GM19468 (cell line): ENCODE data around the gene FAM120A.
"Not testable (repeated sequence)": the region's sequence is repeated elsewhere in the genome, so short reads cannot be mapped to it uniquely, and the experiment has no call there.

Source experiments
- ATAC-seq: cut with Tn5 transposase; IDR thresholded peaks from one replicate; pipeline ENCODE4 v1.9.1; 2021; ENCODE audit warnings: mild to moderate bottlenecking, moderate library complexity, moderate number of reproducible peaks; ENCODE audit not compliant: unreplicated experiment; ENCODE audit errors: extremely low read depth

FAM120A gene

DNA sequence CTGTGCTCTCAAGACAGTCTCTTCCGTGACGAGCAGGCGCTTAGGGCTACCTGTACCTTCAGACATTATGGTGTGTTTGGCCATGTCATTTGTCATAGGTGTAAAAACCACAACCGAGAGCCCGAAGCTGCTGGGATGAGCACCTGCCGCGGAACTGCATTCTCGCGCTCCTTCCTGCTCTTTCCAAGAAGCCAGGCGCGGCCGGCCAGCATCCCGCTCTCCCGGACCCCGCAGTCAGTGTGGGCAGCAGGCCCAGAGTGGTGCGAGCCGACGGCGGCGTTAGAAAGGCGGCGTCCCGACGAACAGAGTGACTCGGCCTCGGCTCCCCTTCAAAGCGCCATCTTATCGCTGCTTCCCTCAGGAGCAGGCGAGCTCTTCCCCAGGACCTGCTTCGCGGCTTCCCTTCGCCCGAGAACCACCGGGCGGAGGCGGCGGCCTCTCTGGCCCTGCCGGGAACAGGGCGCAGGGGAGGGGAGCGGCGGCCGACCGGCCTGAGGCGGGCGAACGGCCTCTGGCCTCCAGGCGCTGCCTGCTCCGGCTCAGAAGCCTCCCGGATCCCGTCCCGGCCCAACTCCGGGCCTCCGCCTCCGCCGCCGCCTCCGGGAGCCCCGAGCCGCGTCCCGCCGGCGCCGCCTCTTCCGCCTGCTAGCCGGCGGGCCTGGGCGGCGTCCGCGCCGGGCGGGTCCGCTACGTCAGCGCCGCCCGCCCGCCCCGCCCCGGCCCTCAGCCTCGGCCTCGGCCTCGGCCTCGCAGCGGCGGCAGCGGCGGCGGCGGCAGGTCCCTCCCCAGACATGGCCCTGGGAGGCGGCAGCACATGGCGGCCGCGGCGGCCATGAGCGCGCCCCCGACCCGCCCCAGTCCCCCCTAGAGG is at the start of gene FAM120A:
Gene FAM120A, plus strand, starts transcription at position 741 of the 871 bp plus-strand sequence. CDS start 231 bp downstream, outside the sequence.
- peak; percentile 41 for ATAC-seq

GRCh38 chr9:93406371-93406770 is 45.1 kb upstream of the FAM120A start:
- no peak for ATAC-seq

DNA sequence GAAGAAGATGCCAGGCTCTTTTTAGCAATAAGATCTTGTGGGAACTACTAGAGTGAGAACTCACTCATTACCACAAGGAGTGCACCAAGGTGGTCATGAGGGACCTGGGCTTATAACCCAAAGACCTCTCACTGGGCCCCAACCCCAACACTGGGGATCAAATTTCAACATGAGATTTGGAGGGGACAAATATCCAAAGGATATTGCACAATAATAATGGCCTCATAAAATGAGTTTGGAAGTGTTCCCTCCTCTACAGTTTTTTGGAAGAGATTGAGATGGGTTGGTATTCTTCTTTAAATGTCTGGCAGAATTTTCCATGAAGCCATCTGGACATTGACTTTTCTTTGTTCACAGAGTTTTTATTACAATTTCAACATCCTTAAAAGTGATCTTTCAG is 38.0 kb upstream of the FAM120A start:
- ATAC-seq = no peak

GRCh38 chr9:93415176-93415690 is 36.3 kb upstream of the FAM120A start:
- ATAC-seq = no peak

DNA sequence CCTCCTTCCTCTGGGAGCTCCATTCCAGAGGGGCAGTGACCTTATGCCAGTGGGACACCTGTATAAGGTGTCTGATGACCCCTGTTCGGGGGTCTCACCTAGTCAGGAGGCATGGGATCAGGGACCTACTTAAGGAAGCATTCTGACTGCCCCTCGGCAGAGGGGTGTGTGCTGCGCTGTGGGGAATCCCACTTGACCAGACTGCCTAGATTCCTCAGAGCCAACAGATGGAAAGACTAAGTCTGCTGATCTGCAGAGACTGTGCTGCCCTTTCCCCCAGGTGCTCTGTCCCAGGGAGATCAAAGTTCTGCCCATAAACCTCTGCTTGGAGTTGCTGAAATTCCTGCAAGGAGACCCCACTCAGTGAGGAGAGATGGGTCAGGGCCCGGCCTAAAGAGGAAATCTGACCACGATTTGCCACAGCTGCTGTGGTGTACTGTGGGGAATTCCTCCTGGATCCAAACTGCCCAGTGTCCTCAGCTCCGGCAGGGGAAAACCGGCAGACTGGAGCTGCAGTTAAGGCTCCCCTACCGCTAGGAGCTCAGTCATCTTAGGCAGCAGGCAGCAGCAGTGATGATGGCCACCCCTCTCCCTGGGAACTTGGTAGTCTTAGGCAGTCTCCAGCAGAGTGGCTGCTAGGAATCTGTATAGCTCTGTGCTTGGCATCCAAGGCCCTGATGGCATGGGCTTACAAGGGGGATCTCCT is 34.8 kb upstream of the FAM120A start:
- ATAC-seq = no peak

GRCh38 chr9:93417538-93417937 is 33.9 kb upstream of the FAM120A start:
- ATAC-seq = no peak

DNA sequence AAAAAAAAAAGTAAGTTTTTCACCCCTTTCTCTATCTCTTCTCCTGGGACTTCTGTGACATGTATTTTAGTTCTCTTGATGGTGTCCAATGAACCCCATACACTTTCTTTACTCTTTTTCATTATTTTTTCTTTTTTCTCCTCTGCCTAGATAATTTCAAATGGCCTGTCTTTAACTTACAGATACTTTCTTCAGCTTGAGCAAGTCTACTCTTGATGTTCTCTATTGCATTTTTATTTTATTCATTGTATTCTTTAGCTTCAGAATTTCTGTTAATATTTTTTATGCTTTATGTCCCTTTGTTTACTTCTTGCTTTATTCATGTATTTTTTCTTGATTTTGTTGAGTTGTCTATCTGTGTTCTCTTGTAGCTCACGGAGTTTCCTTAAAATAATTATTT is 32.5 kb upstream of the FAM120A start:
- ATAC-seq = no peak

DNA sequence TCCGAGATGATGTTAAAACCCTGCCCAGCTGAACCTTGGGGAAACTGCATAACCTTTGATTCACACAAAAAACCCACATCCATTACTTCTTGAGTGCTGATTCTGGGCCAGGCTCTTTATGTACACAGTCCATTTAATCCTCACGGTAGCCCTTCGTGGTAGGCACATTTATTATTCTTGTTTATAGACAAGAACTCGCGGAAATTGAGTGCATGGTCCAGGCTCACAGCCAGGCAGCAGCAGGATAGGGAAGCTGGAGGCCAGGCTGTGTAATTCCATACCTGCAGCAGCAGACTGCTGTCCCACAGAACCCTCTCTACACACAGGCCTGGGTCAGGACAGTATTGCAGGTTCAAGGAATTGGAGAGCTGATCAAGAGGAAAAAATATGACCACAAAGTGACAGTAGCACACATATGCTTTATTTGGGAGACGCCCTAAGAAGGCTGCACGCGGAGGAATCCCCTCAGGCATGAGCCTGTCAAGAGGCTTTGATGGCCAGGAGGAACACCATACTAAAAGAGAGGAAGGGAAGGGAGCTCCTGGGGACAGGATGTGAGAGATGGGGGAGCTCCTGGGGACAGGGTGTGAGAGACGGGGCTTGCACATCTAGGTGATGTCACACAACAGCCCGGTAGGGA is 28.4 kb upstream of the FAM120A start:
- no peak for ATAC-seq

GRCh38 chr9:93427655-93428379 is 23.7 kb upstream of the FAM120A start:
- ATAC-seq = no peak

DNA sequence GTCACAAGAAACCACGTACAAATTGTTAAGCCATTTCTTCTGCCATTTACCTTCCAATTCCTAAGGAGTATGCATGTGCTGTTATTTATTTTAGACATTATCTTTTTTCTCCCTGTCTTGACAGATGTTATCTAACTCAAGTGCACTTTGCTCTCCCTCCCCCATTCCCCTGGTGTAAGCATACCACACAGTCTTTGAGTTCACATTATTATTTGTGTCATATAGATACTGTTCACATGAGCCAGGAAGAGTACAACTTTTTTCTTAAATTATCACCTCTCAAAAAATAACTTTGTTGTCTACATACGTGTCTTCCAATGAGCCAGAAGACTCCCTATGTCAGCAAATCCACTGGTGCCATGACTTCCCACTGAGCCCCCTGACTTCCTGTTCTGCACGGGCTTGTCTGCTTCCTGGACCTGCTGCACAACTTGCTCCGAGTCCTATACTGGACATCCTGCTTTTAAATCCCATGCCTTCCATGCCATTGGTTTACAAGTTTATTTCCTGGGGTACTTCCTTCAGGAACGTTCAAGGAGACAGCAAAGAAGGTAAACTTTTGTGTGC is 19.9 kb upstream of the FAM120A start:
- ATAC-seq = no peak

DNA sequence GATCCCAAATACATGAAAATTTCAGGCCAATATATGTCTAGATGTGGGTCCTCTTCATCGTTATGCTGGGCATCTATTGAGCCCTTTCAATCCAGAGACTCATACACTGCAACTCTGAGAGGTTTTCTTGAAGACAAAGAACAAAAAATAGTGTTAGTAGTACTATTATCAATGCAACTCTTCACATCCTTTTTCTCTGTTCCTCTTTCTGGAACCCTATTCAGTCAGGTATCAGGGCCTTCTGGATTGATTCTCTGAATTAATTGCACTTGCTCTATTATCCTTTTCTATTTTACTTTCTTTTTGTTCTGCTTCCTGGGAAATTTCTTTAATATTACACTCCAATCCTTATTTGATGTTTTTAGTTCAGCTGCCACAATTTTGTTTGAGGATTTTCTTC is 18.5 kb upstream of the FAM120A start:
- ATAC-seq = no peak

- ATAC-seq = no peak
Measured at GRCh38 chr9:93434056-93434455, 17.4 kb upstream of the FAM120A start.

DNA sequence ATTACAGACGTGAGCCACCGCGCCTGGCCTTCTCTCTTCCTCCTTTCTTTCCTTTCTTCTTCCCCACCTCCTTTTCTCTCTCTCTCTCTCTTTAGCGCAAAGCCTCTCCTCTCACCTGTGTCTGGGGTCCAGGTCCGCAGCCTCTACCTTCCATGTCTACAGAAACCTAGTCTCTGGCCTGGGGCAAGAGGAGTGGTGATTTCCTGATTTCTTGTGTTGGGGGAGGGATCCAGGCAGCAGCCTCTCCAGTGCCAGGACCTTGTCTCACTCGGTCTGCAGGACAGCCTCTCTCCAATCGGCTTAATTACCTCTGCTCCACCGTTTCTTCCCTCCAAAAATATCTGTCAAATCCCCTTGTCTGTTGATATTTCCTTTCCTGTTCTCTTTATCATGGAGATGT is 16.1 kb upstream of the FAM120A start:
- no peak for ATAC-seq

DNA sequence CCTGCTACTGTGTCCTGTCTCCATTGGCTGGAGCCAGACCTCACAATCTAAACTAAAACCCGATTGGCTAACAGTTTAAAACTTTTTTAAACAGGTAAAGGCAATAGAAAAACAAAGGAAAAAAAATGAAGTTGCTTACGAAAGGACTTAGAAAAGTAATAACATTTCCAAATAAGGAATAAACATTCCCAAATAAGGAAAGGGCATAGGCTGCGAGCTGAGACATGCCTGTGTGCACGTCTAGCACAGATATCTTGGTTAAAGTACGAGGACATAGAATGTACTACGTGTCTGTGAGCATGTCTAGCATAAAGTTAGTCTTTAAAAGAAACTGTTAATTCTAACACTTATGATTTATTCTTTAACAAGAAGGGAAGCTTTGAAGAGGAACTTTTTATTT is 15.3 kb upstream of the FAM120A start:
- no peak for ATAC-seq

- no peak for ATAC-seq
Measured at GRCh38 chr9:93436655-93437407, 14.7 kb upstream of the FAM120A start.

- ATAC-seq = no peak
Measured at GRCh38 chr9:93437996-93438395, 13.5 kb upstream of the FAM120A start.

DNA sequence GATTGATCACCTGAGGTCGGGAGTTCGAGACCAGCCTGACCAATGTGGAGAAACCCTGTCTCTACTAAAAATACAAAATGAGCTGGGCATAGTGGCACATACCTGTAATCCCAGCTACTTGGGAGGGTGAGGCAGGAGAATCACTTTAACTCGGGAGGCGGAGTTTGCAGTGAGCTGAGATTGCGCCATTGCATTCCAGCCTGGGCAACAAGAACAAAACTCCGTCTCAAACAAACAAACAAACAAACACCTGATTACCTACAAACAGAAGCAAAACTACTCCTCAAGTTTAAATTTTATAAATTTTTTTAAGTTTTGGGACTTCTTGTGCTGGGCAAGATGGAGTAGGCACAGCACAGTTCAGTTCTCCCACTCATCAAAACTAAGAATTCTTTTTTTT is 12.2 kb upstream of the FAM120A start:
- not testable (repeated sequence) for ATAC-seq

DNA sequence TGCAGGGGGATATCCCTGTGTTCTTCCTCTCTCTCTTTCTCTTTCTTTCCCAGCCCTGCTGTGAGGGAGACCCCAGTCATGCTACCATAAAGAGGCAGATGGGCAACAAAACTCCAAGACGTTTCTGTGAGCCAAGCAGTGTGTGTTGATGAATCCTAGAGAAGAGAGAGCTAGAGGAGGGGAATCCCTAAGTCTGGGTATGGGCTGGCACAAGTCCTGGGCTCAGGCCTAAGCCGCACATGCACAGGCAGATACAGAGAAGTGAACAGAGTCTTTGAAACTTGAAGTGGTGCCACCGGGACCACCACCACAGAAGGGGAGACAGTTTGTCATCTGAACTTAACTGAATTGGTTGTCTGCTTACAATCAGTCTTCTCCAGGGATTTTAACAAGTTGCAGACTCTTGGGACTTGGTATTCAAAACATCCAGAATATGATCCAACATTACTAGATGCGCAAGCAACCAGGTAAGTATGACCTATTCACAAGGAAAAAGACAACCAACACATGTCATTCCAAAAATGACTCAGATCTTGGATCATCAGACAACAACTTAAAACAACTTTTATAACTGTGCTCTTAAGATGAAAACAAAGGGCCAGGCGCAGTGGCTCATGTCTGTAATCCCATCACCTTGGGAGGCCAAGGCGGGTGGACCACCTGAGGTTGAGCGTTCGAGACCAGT is 10.4 kb upstream of the FAM120A start:
- no peak for ATAC-seq

DNA sequence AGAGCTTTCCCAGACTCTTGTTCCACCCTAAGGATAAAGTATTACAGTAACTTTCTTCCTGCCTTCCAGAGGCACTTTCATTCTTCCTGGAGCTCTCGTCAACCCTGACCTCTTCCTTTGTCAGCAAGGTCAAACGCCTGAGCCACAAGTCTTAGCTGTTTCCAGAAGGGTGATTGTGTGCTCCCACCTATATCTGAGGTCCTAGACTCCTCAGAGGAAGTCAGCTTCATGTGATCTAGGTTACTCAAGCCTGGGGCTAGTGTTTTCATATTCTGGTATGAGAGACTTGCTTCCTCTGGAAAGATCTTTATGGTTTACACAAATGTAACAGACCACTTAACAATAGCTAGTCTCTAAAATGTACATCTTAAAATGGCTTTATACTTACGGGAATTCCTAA is 5.4 kb upstream of the FAM120A start:
- ATAC-seq = no peak
